Measurements from ENCODE around the gene PIPOX.
"Not testable (repeated sequence)": the region's sequence is repeated elsewhere in the genome, so short reads cannot be mapped to it uniquely, and the experiment has no call there.

Gene PIPOX

GRCh38 chr17:29078183-29079045 is 35.5 kb downstream of the PIPOX start:
- DNase-seq: no peak

- DNase-seq: no peak
Measured at GRCh38 chr17:29079433-29079832, 36.5 kb downstream of the PIPOX start.

GRCh38 chr17:29079887-29080286 is 36.9 kb downstream of the PIPOX start:
- no peak for DNase-seq

- DNase-seq: no peak
Measured at GRCh38 chr17:29080323-29080722, 37.4 kb downstream of the PIPOX start.

GRCh38 chr17:29080965-29081364 is 38.0 kb downstream of the PIPOX start:
- DNase-seq: no peak

GRCh38 chr17:29084541-29085146 is 41.7 kb downstream of the PIPOX start:
- no peak for DNase-seq

- no peak for DNase-seq
Measured at GRCh38 chr17:29085223-29085622, 42.3 kb downstream of the PIPOX start.

GRCh38 chr17:29086628-29087332 is 43.8 kb downstream of the PIPOX start:
- DNase-seq: no peak

- not testable (repeated sequence) for DNase-seq
Measured at GRCh38 chr17:29088782-29089181, 45.8 kb downstream of the PIPOX start.

- no peak for DNase-seq
Measured at GRCh38 chr17:29089601-29090044, 46.7 kb downstream of the PIPOX start.

- no peak for DNase-seq
Measured at GRCh38 chr17:29090108-29090507, 47.2 kb downstream of the PIPOX start.

GRCh38 chr17:29090750-29091605 is 48.0 kb downstream of the PIPOX start:
- no peak for DNase-seq

GRCh38 chr17:29091606-29092289 is 48.8 kb downstream of the PIPOX start:
- DNase-seq: no peak

GRCh38 chr17:29093090-29093871 is 50.3 kb downstream of the PIPOX start:
- DNase-seq: no peak

- DNase-seq: no peak
Measured at GRCh38 chr17:29094101-29094708, 51.3 kb downstream of the PIPOX start.

GRCh38 chr17:29095439-29095838 is 52.5 kb downstream of the PIPOX start:
- DNase-seq: no peak

- DNase-seq: no peak
Measured at GRCh38 chr17:29096094-29096493, 53.2 kb downstream of the PIPOX start.

GRCh38 chr17:29099527-29099926 is 56.6 kb downstream of the PIPOX start:
- no peak for DNase-seq

- DNase-seq: no peak
Measured at GRCh38 chr17:29100296-29100695, 57.4 kb downstream of the PIPOX start.

GRCh38 chr17:29102046-29102445 is 59.1 kb downstream of the PIPOX start:
- no peak for DNase-seq

- no peak for DNase-seq
Measured at GRCh38 chr17:29102741-29103181, 59.8 kb downstream of the PIPOX start.
